IPS-20b (cell line): ENCODE measurements around the gene KIAA0513.
A peak's percentile ranks its signal among the peaks of the same experiment; 100 is the strongest.

Experiments used
- H3K27ac ChIP-seq: one replicate; pipeline ENCODE4 v1.5.1; 2013; ENCODE audit warnings: low read length
- H3K27me3 ChIP-seq: 2 replicates; pipeline ENCODE4 v1.6.1; 2013; ENCODE audit warnings: mild to moderate bottlenecking, low read length, inconsistent platforms; ENCODE audit not compliant: insufficient read depth
- H3K36me3 ChIP-seq: 2 replicates; pipeline ENCODE4 v1.6.1; 2013; ENCODE audit warnings: low read depth, mild to moderate bottlenecking, inconsistent platforms, low read length, moderate library complexity; ENCODE audit not compliant: insufficient read depth
- H3K4me1 ChIP-seq: 2 replicates; pipeline ENCODE4 v1.6.1; 2013; ENCODE audit warnings: mild to moderate bottlenecking, control low read depth, inconsistent platforms, low read length, moderate library complexity; ENCODE audit not compliant: insufficient read depth
- H3K4me3 ChIP-seq: 2 replicates; pipeline ENCODE4 v1.5.1; 2013; ENCODE audit warnings: mild to moderate bottlenecking, low read length, inconsistent platforms
- H3K9ac ChIP-seq: 2 replicates; pipeline ENCODE4 v1.6.1; 2013; ENCODE audit warnings: low read depth, mild to moderate bottlenecking, inconsistent platforms, low read length, moderate library complexity
- H3K9me3 ChIP-seq: 2 replicates; pipeline ENCODE4 v1.6.1; 2013; ENCODE audit warnings: mild to moderate bottlenecking, low read depth, low read length, inconsistent platforms; ENCODE audit not compliant: insufficient read depth

KIAA0513 gene, protein sequence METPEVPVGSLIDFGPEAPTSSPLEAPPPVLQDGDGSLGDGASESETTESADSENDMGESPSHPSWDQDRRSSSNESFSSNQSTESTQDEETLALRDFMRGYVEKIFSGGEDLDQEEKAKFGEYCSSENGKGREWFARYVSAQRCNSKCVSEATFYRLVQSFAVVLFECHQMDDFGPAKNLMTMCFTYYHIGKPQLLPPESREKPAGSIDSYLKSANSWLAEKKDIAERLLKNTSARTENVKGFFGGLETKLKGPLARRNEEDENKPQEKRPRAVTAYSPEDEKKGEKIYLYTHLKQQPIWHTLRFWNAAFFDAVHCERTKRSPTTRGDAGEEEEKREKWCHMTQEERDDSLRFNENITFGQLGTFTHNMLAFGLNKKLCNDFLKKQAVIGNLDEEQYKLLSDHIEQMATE

DNA sequence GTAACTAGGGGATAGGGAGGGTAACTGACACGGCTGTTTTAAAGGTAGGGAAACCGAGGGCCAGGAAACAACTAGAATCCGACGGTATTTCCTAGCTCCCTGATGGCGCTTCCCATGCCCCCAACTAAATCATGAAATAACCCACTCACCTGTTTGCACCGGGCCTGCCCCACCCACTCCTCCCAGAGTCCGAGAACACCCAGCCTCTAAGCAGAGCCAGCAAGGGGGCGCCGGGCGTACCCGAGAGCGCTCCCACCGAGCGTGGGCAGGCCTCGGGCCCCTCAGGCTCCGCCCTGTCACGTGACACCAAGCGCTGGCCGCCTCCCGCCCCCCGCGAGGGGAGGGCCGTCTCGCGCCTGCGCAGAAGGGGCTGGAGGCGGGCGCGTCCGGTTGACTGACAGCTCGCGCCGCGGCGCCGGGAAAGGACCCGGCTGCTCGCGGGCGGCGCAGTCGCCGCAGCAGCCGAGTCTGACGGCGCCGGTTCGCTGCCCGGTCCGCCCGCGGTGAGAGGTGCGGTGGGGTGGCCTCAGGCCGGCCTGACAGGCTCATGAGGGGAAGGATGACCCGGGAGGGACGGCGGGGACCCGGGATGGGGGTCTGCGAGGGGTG is at the start of gene KIAA0513:
Gene KIAA0513, plus strand, starts transcription at position 447 of the 609 bp plus-strand sequence. CDS start 39,277 bp downstream, outside the sequence.
- Histone ChIP-seq H3K27me3 (peaks cover 17% of the 10 kb centered on the region), H3K9me3 (no peaks in the 10 kb centered on the region), H3K9ac (peak within 1 kb of the TSS; percentile 69; the same call in 1 of the 2 replicates), H3K4me3 (peak within 1 kb of the TSS; percentile 87), H3K27ac (no peak within 1 kb of the TSS), H3K36me3 (no peaks in the 10 kb centered on the region), H3K4me1 (peaks cover 9% of the 10 kb centered on the region; the same call in 1 of the 2 replicates)

- Histone ChIP-seq H3K4me1 (no peaks in the 10 kb centered on the region), H3K27ac (no peak overlapping the region), H3K36me3 (peaks cover 60% of the 10 kb centered on the region), H3K4me3 (no peak overlapping the region), H3K27me3 (no peaks in the 10 kb centered on the region), H3K9me3 (no peaks in the 10 kb centered on the region), H3K9ac (no peak overlapping the region)
These were observed 48.1 kb upstream of the KIAA0513 start for GRCh38 chr16:84979516-84979915.

GRCh38 chr16:84982434-84982833 is 45.2 kb upstream of the KIAA0513 start:
- Histone ChIP-seq H3K4me1 (no peaks in the 10 kb centered on the region), H3K27ac (no peak overlapping the region), H3K9ac (no peak overlapping the region), H3K27me3 (no peaks in the 10 kb centered on the region), H3K4me3 (no peak overlapping the region), H3K9me3 (no peaks in the 10 kb centered on the region), H3K36me3 (peaks cover 48% of the 10 kb centered on the region)

DNA sequence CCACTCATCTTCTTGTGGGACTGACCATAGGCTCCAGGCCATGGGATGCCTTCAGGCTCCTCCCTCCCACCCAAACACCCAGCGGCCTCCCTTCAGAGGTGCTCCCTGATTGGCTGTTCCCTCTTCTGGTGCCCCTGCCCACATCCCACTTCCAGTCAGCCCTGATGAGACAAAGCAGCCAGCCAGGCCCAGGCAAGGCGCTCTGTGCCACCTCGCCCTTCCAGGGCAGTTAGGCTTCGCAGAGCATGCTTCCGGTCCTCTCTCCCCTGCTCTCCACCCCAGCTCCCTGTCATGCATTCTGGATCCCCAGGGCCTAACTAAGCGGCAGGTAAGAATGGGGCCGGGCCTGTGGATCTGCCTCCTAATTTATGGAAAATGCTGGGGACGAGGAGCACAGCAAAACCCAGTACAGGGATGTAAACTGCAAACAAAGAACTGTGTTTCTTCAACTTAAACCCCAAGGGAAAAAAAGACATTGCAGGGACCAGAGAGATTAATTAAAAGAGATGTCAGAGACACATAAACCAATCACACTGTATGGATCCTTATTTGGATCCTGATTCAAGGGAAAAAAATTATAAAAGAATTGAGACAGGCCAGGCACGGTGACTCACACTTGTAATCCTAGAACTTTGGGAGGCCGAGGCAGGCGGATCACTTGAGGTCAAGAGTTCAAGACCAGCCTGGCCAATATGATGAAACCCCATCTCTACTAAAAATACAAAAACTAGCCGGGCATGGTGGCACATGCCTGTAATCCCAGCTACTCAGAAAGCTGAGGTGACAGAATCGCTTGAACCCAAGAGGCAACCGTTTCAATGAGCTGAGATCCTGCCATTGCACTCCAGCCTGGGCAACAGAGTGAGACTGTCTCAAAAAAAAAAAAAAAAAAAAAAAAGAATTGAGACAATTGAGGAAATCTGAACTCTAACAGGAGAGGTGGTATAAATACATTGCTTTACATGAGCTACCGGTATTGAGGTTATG is 42.2 kb upstream of the KIAA0513 start:
- Histone ChIP-seq H3K9ac (no peak overlapping the region), H3K9me3 (no peaks in the 10 kb centered on the region), H3K4me3 (no peak overlapping the region), H3K4me1 (no peaks in the 10 kb centered on the region), H3K27me3 (no peaks in the 10 kb centered on the region), H3K27ac (no peak overlapping the region), H3K36me3 (peaks cover 54% of the 10 kb centered on the region)

GRCh38 chr16:84986102-84986501 is 41.5 kb upstream of the KIAA0513 start:
- H3K4me3 ChIP-seq = no peak overlapping the region
- no peak overlapping the region for H3K9ac ChIP-seq
- H3K4me1 ChIP-seq = no peaks in the 10 kb centered on the region
- no peaks in the 10 kb centered on the region for H3K27me3 ChIP-seq
- peaks cover 55% of the 10 kb centered on the region for H3K36me3 ChIP-seq
- no peak overlapping the region for H3K27ac ChIP-seq
- no peaks in the 10 kb centered on the region for H3K9me3 ChIP-seq

DNA sequence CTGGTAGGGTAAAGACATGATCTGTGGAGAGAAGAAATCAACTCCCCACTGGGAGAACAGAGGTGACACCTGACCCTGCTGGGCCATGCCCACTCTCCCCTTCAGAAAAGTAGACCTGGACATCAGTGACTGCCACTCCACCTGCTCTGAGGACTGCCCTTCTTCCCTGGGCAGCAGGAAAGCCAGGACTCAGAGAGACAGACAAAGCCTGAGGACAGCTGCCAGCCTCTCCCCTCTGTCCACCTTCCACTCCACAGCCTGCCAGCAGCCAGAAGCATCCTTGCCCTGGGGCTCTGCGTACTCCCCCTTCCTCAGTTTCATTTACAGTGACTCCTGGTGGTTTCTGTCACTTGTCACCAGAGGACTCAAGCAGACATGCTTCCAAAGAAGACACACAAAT is 40.7 kb upstream of the KIAA0513 start:
- Histone ChIP-seq H3K27me3 (no peaks in the 10 kb centered on the region), H3K27ac (no peak overlapping the region), H3K9ac (no peak overlapping the region), H3K4me3 (no peak overlapping the region), H3K36me3 (peaks cover 48% of the 10 kb centered on the region), H3K4me1 (no peaks in the 10 kb centered on the region), H3K9me3 (no peaks in the 10 kb centered on the region)

DNA sequence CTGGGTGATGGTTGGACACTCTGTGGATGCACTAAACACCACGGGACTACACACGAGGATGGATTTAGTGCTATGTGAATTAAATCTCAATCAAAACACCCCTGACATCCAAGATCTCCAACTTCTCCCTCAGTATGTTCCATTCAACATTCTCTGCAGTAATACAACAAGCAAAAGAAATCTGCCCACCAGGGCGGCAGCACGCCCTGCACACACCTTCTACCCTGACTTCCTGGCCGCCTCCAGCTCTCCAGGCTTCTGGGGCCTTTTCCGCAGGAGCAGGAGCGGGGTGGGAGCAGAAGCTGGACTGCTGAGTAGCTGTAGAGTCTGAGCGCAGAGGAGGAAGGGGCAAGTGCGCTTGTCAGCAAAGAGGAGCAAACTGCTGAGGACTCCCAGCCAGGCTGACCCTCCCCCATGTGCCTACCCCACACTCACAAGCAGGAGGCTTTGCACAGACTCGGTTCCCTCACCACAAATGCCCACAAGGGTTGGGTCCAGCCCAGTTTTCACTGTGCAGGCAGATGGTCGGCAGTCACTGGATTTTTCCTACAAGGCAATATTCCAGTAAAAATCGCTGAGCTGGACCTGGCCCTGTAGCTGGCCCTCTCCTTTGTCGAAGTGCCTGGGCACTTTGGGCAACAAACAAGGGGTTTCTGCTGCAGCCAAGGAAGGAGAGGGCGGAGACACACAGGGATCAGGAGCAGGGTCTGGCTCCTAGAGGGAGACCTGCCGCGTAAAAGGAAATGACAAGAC is 39.1 kb upstream of the KIAA0513 start:
- Histone ChIP-seq H3K4me1 (no peaks in the 10 kb centered on the region), H3K27ac (no peak overlapping the region), H3K4me3 (no peak overlapping the region), H3K9ac (no peak overlapping the region), H3K27me3 (no peaks in the 10 kb centered on the region), H3K36me3 (peaks cover 57% of the 10 kb centered on the region), H3K9me3 (no peaks in the 10 kb centered on the region)

- H3K9ac ChIP-seq = no peak overlapping the region
- H3K36me3 ChIP-seq = peaks cover 72% of the 10 kb centered on the region
- no peaks in the 10 kb centered on the region for H3K4me1 ChIP-seq
- H3K4me3 ChIP-seq = no peak overlapping the region
- no peaks in the 10 kb centered on the region for H3K27me3 ChIP-seq
- H3K9me3 ChIP-seq = no peaks in the 10 kb centered on the region
- no peak overlapping the region for H3K27ac ChIP-seq
These were observed 37.6 kb upstream of the KIAA0513 start for GRCh38 chr16:84989749-84990620.

GRCh38 chr16:84990782-84991181 is 36.8 kb upstream of the KIAA0513 start:
- Histone ChIP-seq H3K4me1 (no peaks in the 10 kb centered on the region), H3K27ac (no peak overlapping the region), H3K36me3 (peaks cover 79% of the 10 kb centered on the region), H3K9ac (no peak overlapping the region), H3K9me3 (no peaks in the 10 kb centered on the region), H3K4me3 (no peak overlapping the region), H3K27me3 (no peaks in the 10 kb centered on the region)

- H3K36me3 ChIP-seq = peaks cover 64% of the 10 kb centered on the region
- H3K27me3 ChIP-seq = no peaks in the 10 kb centered on the region
- no peaks in the 10 kb centered on the region for H3K9me3 ChIP-seq
- no peaks in the 10 kb centered on the region for H3K4me1 ChIP-seq
- H3K4me3 ChIP-seq = no peak overlapping the region
- no peak overlapping the region for H3K27ac ChIP-seq
- no peak overlapping the region for H3K9ac ChIP-seq
These were observed 34.9 kb upstream of the KIAA0513 start for GRCh38 chr16:84992717-84993075.
